Heart right ventricle (tissue), 16 donors: ENCODE results near the gene GRM3. TPM values are rescaled to one million over a fixed set of nuclear protein-coding genes. Genes with fewer than 3 reads are reported as not detected.
A peak's percentile ranks its signal among the peaks of the same experiment; 100 is the strongest.

ENCODE experiments used
- ATAC-seq, 8 donors: fragments of 200-7000 bp; cut with Tn5 transposase; one replicate each; pipeline ENCODE4 v1.9.1; 2020; ENCODE audit warnings: mild to moderate bottlenecking in 8 of 8, moderate library complexity in 8 of 8, moderate number of reproducible peaks in 1 of 8
- DNase-seq, 2 donors: peaks; one replicate each; pipeline ENCODE4 v3.0.0-alpha.2; 2020
- H3K27ac ChIP-seq, 10 donors: fragments of 200-600 bp; sonication (generic) in 2 of 10; one replicate each; pipeline versions ENCODE4 v1.5.0 to v1.8.0; 2020 to 2022; ENCODE audit warnings: mild to moderate bottlenecking in 3 of 10
- H3K27me3 ChIP-seq, 7 donors: fragments of 200-600 bp; one replicate each; pipeline ENCODE4 v1.8.0; 2021 to 2022; ENCODE audit warnings: mild to moderate bottlenecking in 2 of 7
- H3K36me3 ChIP-seq, 9 donors: fragments of 200-600 bp; sonication (generic) in 1 of 9; one replicate each; pipeline versions ENCODE4 v1.5.0 to v1.8.0; 2020 to 2022; ENCODE audit warnings: mild to moderate bottlenecking in 2 of 9
- H3K4me1 ChIP-seq, 9 donors: fragments of 200-600 bp; sonication (generic) in 1 of 9; one replicate each; pipeline versions ENCODE4 v1.5.0 to v1.8.0; 2020 to 2022; ENCODE audit warnings: mild to moderate bottlenecking in 4 of 9
- H3K4me3 ChIP-seq, 10 donors: fragments of 200-600 bp; sonication (generic) in 2 of 10; one replicate each; pipeline versions ENCODE4 v1.5.0 to v1.8.0; 2020 to 2022; ENCODE audit warnings: mild to moderate bottlenecking in 7 of 10, moderate library complexity in 2 of 10
- H3K9me3 ChIP-seq, 11 donors: fragments of 200-600 bp in 10 of 11; sonication (generic) in 2 of 11; one replicate each; pipeline versions ENCODE4 v1.5.0 to v1.8.0; 2013 to 2022; ENCODE audit warnings: mild to moderate bottlenecking in 2 of 11, control low read depth in 1 of 11, moderate library complexity in 1 of 11
- CTCF ChIP-seq, 9 donors: fragments of 200-600 bp; sonication (generic) in 2 of 9; IDR thresholded peaks; one replicate each; pipeline versions ENCODE4 v1.5.0 to v1.8.0; 2021 to 2022; ENCODE audit warnings: antibody characterized with exemption in 9 of 9, mild to moderate bottlenecking in 5 of 9, moderate library complexity in 1 of 9
- WGBS, 2 donors: extraction: QIAGEN DNeasy Blood & Tissue Kit; methylation state at CpG; one replicate each; pipeline ENCODE4 v1.1.7; 2013; ENCODE audit warnings: inconsistent platforms in 1 of 2; 5-methylcytosine and 5-hydroxymethylcytosine counted together
- intact Hi-C, 10 donors: fragments of 100-400 bp; cut with DNase I; formaldehyde crosslinking; loops; one replicate each; pipeline versions ENCODE4 v1.11.1 to v1.14.2; 2022
- polyA plus RNA-seq, 2 donors: library from polyadenylated mRNA; stranded (reverse); fragments of 200-250 nt; gene quantifications; one replicate each; pipeline ENCODE4 v1.2.3, GENCODE V29; 2013
- total RNA-seq, 10 donors: library from RNA; stranded (reverse); fragmentation: NEBNext Ultra II Directional in 3 of 10; extraction: Animal tissue kit (Norgen Biotek cat#: 25700) in 3 of 10; gene quantifications; one replicate each; pipeline versions ENCODE4 v1.2.1 to v1.2.4, GENCODE V29; 2021 to 2023
- donor health status: Arrhythmogenic right ventricular cardiomyopathy.
- donor health status: ischemic (EF 13 %, LVEDD 7.1; RV severe dilation, severe dysfunction).
- donor health status: healthy with polysubstance abuse.
- donor health status: DM: no; HTN: yes; CAD: no.
- donor health status: DM: no; HTN: no; CAD: no.
- donor health status: ischemic (EF 25% LVEDD 6.9; RV normal size, moderate dysfunction).
- donor health status: ischemic (EF 25% LVEDD 5.7; RV mildly dilated, moderate dysfunction).
- donor health status: healthy.
- donor health status: DM: yes; HTN: yes; CAD: no.
- donor health status: Ischemic cardiomyopathy.
- donor health status: ischemic (EF 35%, LVEDD 5.7; RV mildly dilated, moderate dysfunction).
- donor health status: nonischemic (EF 11% LVEDD 7.7; RV severe dilation, severe dysfunction).
- donor health status: DM: yes; HTN: yes; CAD: no.
- donor health status: PGD.
- donor health status: ischemic (EF 29% LVEDD 5.4; RV normal size, mild dysfunction).
- donor health status: nonischemic (EF 23%, LVEDD 6.1; RV moderate dilation, normal function).

Gene GRM3
- total and polyA plus RNA-seq, 12 donors: 0.01 to 0.24 (median 0.15) TPM; not detected in 9

- Histone ChIP-seq H3K36me3 (peaks cover 0 to 40% (median 0%) of the 10 kb centered on the region in 9 donors), H3K27me3 (no peaks in the 10 kb centered on the region), H3K4me1 (no peaks in the 10 kb centered on the region), H3K4me3 (no peak overlapping the region), H3K27ac (no peak overlapping the region), H3K9me3 (no peaks in the 10 kb centered on the region)
- no peak for TF ChIP-seq CTCF (IDR thresholded peaks at IDR 0.05)
- 97% methylated on average over 1 of the region's 1 CpG for WGBS, 2 donors
- intact Hi-C loops: no loop called here
- no peak for ATAC-seq
- DNase-seq: no peak
Observed at GRCh38 chr7:86911659-86912058, 267.9 kb downstream of the GRM3 start.

GRCh38 chr7:86913709-86914108 is 270.0 kb downstream of the GRM3 start:
- H3K9me3 ChIP-seq: no peaks in the 10 kb centered on the region
- intact Hi-C loops: no loop called here
- DNase-seq (no peak), ATAC-seq (peak in 4 of 8 donors; percentile 19 to 74 (median 56))
- WGBS, 2 donors: 66 to 67% methylated on average over 4 of the region's 4 CpGs
- H3K4me1 ChIP-seq: no peaks in the 10 kb centered on the region
- peaks cover 0 to 49% (median 0%) of the 10 kb centered on the region in 9 donors for H3K36me3 ChIP-seq
- no peaks in the 10 kb centered on the region for H3K27me3 ChIP-seq
- H3K27ac ChIP-seq: no peak overlapping the region
- TF ChIP-seq CTCF (IDR thresholded peaks at IDR 0.05): no peak
- H3K4me3 ChIP-seq: no peak overlapping the region
